MCF 10A (cell line): ENCODE measurements around the gene C13orf42. TPM values are rescaled to one million over a fixed set of nuclear protein-coding genes. Genes with fewer than 3 reads are reported as not detected.
A peak's percentile ranks its signal among the peaks of the same experiment; 100 is the strongest.
"Not testable (repeated sequence)": the region's sequence is repeated elsewhere in the genome, so short reads cannot be mapped to it uniquely, and the experiment has no call there.

Experiments
- BruUV-seq: library from RNA; stranded (reverse); fragments of 400-500 nt; replicated peaks from 2 replicates; lab custom pipeline; 2021; lab: Mats Ljungman, UMichigan
- CTCF ChIA-PET: fragments of 300-600 bp; sonication (Branson Sonifier 250); formaldehyde crosslinking; extraction: SDS; loops from one replicate; lab custom pipeline; 2021; ENCODE audit warnings: antibody characterized with exemption, inconsistent platforms; lab: Yijun Ruan, JAX
- POLR2A ChIA-PET: fragments of 300-600, 350-650 bp; sonication (Branson Sonifier 250); formaldehyde crosslinking; extraction: SDS; loops from one replicate; lab custom pipeline; 2020; ENCODE audit warnings: antibody characterized with exemption, inconsistent platforms; lab: Yijun Ruan, JAX
- DNase-seq: peaks from one replicate; pipeline ENCODE4 v3.0.0-alpha.2; 2018; ENCODE audit not compliant: unreplicated experiment
- H3K27ac Mint-ChIP-seq: one replicate; pipeline ENCODE4 v1.8.0; 2022; ENCODE audit warnings: mild to moderate bottlenecking, low read depth, mixed read lengths; ENCODE audit not compliant: unreplicated experiment
- H3K27me3 Mint-ChIP-seq: one replicate; pipeline ENCODE4 v1.8.0; 2022; ENCODE audit warnings: mixed read lengths; ENCODE audit not compliant: insufficient read depth, unreplicated experiment
- H3K36me3 Mint-ChIP-seq: one replicate; pipeline ENCODE4 v1.8.0; 2022; ENCODE audit warnings: mild to moderate bottlenecking, moderate library complexity, mixed read lengths; ENCODE audit not compliant: insufficient read depth, unreplicated experiment
- H3K4me1 Mint-ChIP-seq: one replicate; pipeline ENCODE4 v1.8.0; 2022; ENCODE audit warnings: mixed read lengths; ENCODE audit not compliant: insufficient read depth, unreplicated experiment
- H3K4me3 Mint-ChIP-seq: one replicate; pipeline ENCODE4 v1.8.0; 2022; ENCODE audit warnings: mild to moderate bottlenecking, moderate library complexity, mixed read lengths; ENCODE audit not compliant: unreplicated experiment
- H3K9me3 Mint-ChIP-seq: one replicate; pipeline ENCODE4 v1.8.0; 2022; ENCODE audit warnings: mixed read lengths; ENCODE audit not compliant: unreplicated experiment
- CTCF ChIP-seq: fragments of 200-600 bp; IDR thresholded peaks from one replicate; pipeline ENCODE4 v1.8.0; 2022; ENCODE audit warnings: antibody characterized with exemption, mild to moderate bottlenecking; ENCODE audit not compliant: unreplicated experiment
- intact Hi-C: fragments of 100-400 bp; cut with micrococcal nuclease; formaldehyde crosslinking; loops from 2 replicates; pipeline ENCODE4 v1.14.1; 2022
- total RNA-seq: library from RNA; stranded (reverse); gene quantifications from 2 replicates; pipeline ENCODE4 v1.2.3, GENCODE V29; 2022

C13orf42 gene
- total RNA-seq, 1 experiment from 2014 or later: not detected

GRCh38 chr13:51093574-51093973 lies 17.5 kb downstream of the C13orf42 start:
- Mint-ChIP-seq H3K9me3 (no peaks in the 10 kb centered on the region), H3K4me1 (no peaks in the 10 kb centered on the region), H3K27me3 (no peaks in the 10 kb centered on the region), H3K36me3 (no peaks in the 10 kb centered on the region), H3K4me3 (no peak overlapping the region), H3K27ac (no peak overlapping the region)
- no peak for DNase-seq
- ChIA-PET POLR2A (no interaction called here), CTCF (no interaction called here)
- intact Hi-C loops: no loop called here
- no TSS peak for BruUV-seq
- no peak for TF ChIP-seq CTCF

- Mint-ChIP-seq H3K4me3 (no peak overlapping the region), H3K9me3 (no peaks in the 10 kb centered on the region), H3K4me1 (no peaks in the 10 kb centered on the region), H3K36me3 (no peaks in the 10 kb centered on the region), H3K27me3 (no peaks in the 10 kb centered on the region), H3K27ac (no peak overlapping the region)
- POLR2A ChIA-PET: no interaction called here
- TF ChIP-seq CTCF: no peak
- BruUV-seq: no TSS peak
- CTCF ChIA-PET: interaction anchor here (0.6 kb wide), 2 partner anchors 695 to 1332 kb away, joined by 3 read pairs; no protein-coding TSS in a partner anchor
- no peak for DNase-seq
- intact Hi-C loops: no loop called here
Measured at GRCh38 chr13:51091839-51092238, 19.2 kb downstream of the C13orf42 start.

GRCh38 chr13:51083706-51084105 lies 27.4 kb downstream of the C13orf42 start:
- ChIA-PET POLR2A (no interaction called here), CTCF (interaction anchor here (0.6 to 0.8 kb wide), 2 partner anchors 13 to 172 kb away, joined by 3 read pairs; no protein-coding TSS in a partner anchor)
- intact Hi-C loops: no loop called here
- no peaks in the 10 kb centered on the region for H3K36me3 Mint-ChIP-seq
- H3K27me3 Mint-ChIP-seq: no peaks in the 10 kb centered on the region
- no peaks in the 10 kb centered on the region for H3K9me3 Mint-ChIP-seq
- H3K27ac Mint-ChIP-seq: no peak overlapping the region
- no peak for DNase-seq
- H3K4me1 Mint-ChIP-seq: no peaks in the 10 kb centered on the region
- H3K4me3 Mint-ChIP-seq: no peak overlapping the region
- no TSS peak for BruUV-seq
- TF ChIP-seq CTCF: no peak

GRCh38 chr13:51080478-51081065 lies 30.5 kb downstream of the C13orf42 start:
- BruUV-seq, H3K9me3 Mint-ChIP-seq, H3K27ac Mint-ChIP-seq, H3K4me1 Mint-ChIP-seq, POLR2A ChIA-PET, DNase-seq, H3K36me3 Mint-ChIP-seq, intact Hi-C loops: not testable (repeated sequence)
- CTCF ChIA-PET: interaction anchor here (1.4 kb wide), 1 partner anchor 10 kb away, joined by 3 read pairs; no protein-coding TSS in a partner anchor
- H3K4me3 Mint-ChIP-seq: peak overlapping the region; percentile 43
- H3K27me3 Mint-ChIP-seq: peaks cover 13% of the 10 kb centered on the region
